ENCODE results near the gene CLDN4. TPM values are rescaled to one million over a fixed set of nuclear protein-coding genes. Genes with fewer than 3 reads are reported as not detected.
A peak's percentile ranks its signal among the peaks of the same experiment; 100 is the strongest.
"Not testable (repeated sequence)": the region's sequence is repeated elsewhere in the genome, so short reads cannot be mapped to it uniquely, and the experiment has no call there.

Gene CLDN4
- total RNA-seq, 2 donors from 2014 or later: 0.10 to 0.57 TPM

DNA sequence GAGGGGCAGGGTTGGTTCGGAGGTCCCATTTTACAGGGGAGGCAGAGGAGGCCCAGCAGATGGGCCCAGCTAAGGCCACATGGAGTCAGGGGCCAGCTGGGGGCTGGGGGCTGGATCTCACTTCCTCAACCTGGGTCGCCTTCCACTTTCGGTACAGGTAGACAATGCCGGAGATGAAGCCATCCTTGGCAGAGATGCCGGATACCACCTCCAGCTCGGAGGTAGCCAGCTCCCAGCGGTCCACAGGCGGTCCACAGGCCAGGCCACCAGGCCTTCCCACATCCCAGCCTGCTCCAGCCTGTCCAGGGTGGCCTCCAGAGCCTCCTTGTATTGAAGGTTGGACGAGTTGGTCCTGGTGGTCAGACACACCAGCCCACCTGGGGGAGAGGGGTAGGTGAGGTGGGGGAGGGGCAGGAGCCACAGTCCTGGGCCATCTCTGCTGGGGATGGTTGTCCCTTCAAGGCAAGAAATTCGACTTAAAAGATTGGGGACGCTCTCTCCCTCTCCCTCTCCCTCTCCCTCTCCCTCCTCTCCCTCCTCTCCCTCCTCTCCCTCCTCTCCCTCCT, 3.9 kb downstream of the CLDN4 start:
- Mint-ChIP-seq H3K36me3 (no peaks in the 10 kb centered on the region), H3K27ac (no peak overlapping the region), H3K9me3 (no peaks in the 10 kb centered on the region)
- DNase-seq (ENCODE audit: low spot score in 2 of 2) (no peak), ATAC-seq (no peak)

DNA sequence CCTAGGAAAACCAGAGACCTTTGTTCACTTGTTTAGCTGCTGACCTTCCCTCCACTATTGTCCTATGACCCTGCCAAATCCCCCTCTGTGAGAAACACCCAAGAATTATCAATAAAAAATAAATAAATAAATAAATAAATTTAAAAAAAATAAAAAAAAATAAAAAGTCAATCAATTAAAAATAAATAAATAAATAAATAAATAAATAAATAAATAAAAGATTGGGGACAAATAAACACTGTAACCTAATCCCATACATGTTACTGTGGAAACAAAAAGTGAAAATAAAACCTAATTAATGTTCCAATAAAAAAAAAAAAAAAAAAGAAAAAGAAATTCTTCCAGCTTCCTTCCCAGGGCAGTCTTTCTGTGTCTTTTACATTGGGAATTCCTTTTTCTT, 6.4 kb downstream of the CLDN4 start:
- not testable (repeated sequence) for H3K9me3 Mint-ChIP-seq, ATAC-seq, H3K27ac Mint-ChIP-seq

DNA sequence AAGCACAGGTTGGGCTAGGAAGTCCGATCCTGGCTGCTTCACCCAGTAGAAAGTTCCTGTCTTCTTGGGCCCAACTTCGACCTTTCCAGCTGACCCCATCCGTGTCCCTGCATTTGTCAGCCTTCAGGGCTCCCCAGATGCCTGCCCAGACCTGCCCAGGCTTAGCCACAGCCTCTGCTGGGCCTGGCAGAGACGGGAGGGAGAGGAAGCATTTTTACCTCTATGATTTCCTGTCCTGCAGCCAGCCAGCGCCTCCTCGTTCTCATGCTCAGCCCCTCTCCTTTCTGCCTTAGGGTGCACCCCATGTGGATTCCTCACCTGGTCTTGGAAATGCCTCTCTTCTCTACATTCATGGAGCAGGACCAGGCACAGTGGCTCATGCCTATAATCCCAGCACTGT, 7.8 kb downstream of the CLDN4 start:
- Mint-ChIP-seq H3K9me3 (no peaks in the 10 kb centered on the region), H3K36me3 (no peaks in the 10 kb centered on the region), H3K27ac (peak overlapping the region in 1 of 2 donors; percentile 41)
- DNase-seq (ENCODE audit: low spot score in 2 of 2) (no peak), ATAC-seq (no peak)

More for the DNA sequence above, 6.4 kb downstream of the CLDN4 start:
- not testable (repeated sequence) for H3K36me3 Mint-ChIP-seq; DNase-seq (ENCODE audit: low spot score in 2 of 2)

DNA sequence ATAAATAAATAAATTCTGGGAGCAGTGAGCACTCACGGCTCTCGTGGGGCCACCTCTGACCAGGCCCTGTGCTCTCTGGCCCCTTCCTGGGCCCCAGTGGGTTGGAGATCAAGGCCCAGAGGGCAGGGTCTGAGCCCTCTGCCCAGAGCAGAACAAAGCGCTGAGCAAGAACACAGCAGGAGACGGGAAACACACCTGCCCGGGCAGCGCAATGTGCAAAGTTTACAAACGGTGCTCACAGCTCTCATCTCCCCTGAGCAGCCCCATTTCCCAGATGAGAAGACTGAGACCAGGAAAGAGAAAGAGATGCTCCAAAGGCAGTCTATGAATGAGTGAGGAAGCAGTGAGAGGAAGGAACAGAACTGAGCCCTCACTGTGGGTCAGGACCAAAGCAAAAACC, 8.5 kb downstream of the CLDN4 start:
- DNase-seq (ENCODE audit: low spot score in 2 of 2) (no peak), ATAC-seq (no peak)
- Mint-ChIP-seq H3K9me3 (no peaks in the 10 kb centered on the region), H3K27ac (peak overlapping the region in 1 of 2 donors; percentile 74), H3K36me3 (no peaks in the 10 kb centered on the region)

DNA sequence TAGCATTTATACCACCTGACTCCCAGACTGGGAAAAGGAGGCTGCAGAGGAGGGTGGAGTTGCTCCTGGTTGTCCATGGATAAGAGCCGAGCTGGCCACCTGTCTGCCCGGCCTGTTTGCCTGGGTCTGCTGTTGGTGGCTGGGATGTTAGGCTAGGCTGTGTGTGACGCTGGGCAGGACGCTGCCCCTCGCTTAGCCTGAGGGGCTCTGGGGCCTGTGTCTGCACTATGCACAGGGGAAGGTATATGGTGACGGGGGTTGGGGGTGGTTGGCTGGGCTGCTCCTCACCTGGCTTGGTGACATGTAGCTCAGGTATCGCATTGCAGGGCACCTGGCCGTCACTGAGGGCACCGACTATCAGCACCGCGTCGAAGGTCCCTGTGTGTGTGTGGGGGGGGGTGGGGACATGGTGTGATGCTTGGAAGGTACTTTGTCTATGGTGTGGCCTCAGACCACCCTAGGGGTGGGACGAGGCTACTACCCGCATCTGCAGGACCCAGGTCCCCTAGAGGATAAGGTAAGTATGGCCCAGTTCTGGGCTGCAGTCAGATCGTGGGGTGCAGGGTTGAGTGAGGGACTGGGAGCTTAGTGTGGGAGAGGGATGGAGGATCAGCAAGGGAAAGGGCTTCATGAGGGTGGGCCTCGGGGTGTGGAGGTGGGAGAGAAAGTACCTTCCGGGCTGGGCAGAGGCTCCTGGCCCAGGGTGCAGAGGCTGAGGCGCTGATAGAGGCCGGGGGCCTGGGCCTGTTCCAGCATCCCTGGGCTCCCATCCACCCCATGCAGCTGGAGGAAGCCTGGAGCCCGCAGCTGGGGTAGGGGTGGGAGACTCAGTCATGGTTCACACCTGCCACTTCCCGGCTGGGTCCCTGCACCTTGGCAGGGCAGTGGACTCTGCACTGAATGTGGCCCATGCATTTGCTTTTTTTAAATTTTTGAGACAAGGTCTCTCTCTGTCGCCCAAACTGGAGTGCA, 9.2 kb downstream of the CLDN4 start:
- Mint-ChIP-seq H3K9me3 (no peaks in the 10 kb centered on the region), H3K36me3 (no peaks in the 10 kb centered on the region), H3K27ac (no peak overlapping the region)
- DNase-seq (ENCODE audit: low spot score in 2 of 2) (no peak), ATAC-seq (no peak)

DNA sequence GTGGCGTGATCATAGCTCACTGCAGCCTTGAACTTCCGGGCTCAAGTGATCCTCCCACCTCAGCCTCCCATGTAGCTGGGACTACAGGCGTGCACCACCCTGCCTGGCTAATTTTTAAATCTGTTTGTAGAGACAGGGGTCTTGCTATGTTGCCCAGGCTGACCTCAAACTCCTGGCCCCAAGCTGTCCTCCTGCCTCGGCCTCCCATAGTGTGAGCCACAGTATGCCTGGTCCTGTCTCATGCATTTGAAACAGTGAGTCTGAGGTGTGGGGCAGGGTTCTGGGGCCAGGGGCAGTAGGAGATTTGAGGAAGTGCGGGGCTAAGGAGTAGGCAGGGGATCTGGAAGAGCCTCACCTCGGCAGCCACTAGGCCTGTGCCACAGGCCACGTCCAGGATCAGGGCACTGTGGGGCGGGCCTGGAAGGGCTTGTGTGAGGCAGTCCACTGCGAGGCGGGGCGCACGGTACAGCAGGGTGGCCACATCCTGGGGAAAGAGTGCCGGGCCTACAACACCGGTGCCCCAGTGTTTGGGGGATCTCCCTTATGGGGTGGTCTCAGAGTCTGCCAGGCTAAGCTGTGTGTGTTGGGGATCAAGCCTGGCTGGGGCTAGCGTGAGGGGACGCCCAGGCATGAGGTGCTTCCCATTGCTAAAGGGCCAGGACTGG, 10.1 kb downstream of the CLDN4 start:
- H3K27ac Mint-ChIP-seq: no peak overlapping the region
- no peaks in the 10 kb centered on the region for H3K36me3 Mint-ChIP-seq
- ATAC-seq: no peak
- no peak for DNase-seq (ENCODE audit: low spot score in 2 of 2)
- no peaks in the 10 kb centered on the region for H3K9me3 Mint-ChIP-seq

DNA sequence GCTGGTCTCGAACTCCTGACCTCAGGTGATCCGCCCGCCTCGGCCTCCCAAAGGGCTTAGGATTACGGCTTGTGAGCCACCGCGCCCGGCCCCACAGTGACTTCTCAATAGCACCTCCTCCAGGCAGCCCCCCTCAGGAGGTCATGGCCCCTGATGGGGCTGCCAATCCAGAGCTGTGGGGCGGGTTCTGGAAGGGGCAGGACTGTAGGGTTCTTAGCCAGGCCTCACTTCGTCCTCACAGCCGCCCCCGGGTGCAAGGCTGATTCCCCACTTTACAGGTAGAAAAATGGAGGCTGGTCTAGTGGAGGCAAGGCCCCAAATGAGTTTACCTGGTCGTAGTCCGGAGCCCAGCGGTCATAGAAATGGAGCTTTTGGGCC, 10.9 kb downstream of the CLDN4 start:
- ATAC-seq (no peak), DNase-seq (ENCODE audit: low spot score in 2 of 2) (no peak)
- Mint-ChIP-seq H3K27ac (no peak overlapping the region), H3K9me3 (no peaks in the 10 kb centered on the region), H3K36me3 (no peaks in the 10 kb centered on the region)

DNA sequence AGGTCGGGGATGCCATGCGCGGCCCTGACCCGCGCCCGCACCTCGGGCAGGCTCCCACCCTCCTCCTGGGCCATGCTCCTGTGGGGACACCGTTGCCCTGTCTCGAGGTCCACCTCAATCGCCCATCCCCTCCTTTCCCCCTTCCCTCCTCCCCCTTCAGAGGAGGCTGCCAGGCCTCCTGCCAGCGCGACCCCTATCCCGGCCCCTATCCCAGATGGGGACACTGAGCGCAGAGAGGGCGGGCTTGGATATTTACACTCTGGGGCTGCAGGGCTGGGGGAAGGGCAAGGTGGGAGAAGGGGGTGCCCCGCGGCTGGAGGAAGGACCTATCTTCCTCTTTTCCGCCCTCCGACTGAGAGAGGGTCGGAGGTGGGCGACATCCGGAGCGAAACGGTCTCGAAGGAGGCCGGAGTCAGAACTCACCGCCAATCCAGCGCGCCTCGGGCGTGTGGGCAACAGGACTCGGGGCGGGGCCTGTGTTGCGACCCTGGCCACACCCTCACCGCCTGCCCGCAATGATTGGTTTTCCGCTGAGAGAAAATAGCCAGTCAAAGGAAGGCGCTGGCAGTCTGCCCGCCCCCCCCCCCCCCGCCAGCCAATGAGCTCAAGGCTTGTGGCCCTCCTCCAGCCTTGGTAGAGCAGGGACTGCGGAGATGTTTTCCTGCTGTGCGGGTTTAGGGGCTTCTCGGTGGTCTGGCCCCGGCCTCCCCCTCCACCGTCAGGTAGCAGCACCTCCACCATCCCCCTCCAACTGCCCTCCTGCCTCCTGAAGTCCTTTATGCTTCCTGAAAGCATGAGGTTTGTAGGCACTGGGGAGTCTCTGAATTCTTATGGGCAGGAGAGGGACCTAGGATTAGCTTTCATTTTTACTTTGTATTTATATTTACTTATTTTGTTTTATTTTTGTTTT, 11.5 kb downstream of the CLDN4 start, which contains the start of gene METTL27:
TSS of gene METTL27 (minus strand) at position 450 of the 910 bp plus-strand sequence. CDS start at position 74, 376 bp downstream.
- DNase-seq (ENCODE audit: low spot score in 2 of 2): peak; percentile 89
- peak; percentile 98 to 99 for ATAC-seq
- no peaks in the 10 kb centered on the region for H3K9me3 Mint-ChIP-seq
- no peaks in the 10 kb centered on the region for H3K36me3 Mint-ChIP-seq
- peak within 1 kb of the TSS in 1 of 2 donors; percentile 22 for H3K27ac Mint-ChIP-seq

DNA sequence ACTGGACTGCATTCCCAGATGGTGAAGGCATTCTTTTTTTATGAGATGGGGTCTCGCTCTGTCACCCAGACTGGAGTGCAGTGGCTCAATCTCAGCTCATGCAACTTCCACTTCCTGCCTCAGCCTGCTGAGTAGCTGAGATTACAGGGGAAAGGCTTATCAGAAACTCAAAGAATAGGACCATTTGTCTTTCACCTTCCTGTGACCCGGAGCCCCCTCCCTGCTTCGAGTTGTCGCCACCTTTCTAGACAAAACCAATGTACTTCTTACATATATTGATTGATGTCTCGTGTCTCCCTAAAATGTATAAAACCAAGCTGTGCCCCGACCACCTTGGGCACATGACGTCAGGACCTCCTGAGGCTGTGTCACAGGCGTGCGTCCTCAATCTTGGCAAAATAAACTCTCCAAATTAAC, 13.3 kb downstream of the CLDN4 start:
- ATAC-seq: no peak

DNA sequence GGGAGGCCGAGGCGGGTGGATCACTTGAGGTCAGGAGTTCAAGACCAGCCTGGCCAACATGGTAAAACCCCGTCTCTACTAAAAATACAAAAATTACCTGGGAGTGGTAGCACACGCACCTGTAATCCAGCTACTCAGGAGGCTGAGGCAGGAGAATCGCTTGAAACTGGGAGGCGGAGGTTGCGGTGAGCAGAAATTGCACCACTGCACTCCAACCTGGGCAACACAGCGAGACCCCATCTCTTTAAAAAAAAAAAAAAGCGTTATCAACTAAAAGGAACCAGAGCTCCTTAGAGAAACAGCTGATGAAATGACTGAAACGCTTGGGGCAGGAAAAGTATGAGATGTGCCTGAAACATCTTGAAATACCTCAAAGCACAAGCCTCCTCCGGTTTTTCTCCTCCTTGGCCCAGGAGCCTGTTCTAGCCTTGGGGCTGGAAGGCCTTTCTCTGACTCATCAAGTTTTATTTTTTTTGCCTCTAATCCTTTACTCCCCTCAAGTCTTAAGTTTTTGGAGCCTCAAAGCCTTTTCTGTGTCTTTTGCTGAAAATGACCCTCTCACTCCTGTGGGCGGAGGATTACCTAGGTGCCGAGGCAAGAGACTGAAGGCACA, 14.2 kb downstream of the CLDN4 start:
- ATAC-seq: no peak
- Mint-ChIP-seq H3K27ac (no peak overlapping the region), H3K36me3 (no peaks in the 10 kb centered on the region), H3K9me3 (no peaks in the 10 kb centered on the region)
- no peak for DNase-seq (ENCODE audit: low spot score in 2 of 2)

More for the DNA sequence above, 13.3 kb downstream of the CLDN4 start:
- Mint-ChIP-seq H3K36me3 (no peaks in the 10 kb centered on the region), H3K9me3 (no peaks in the 10 kb centered on the region), H3K27ac (no peak overlapping the region)
- no peak for DNase-seq (ENCODE audit: low spot score in 2 of 2)

DNA sequence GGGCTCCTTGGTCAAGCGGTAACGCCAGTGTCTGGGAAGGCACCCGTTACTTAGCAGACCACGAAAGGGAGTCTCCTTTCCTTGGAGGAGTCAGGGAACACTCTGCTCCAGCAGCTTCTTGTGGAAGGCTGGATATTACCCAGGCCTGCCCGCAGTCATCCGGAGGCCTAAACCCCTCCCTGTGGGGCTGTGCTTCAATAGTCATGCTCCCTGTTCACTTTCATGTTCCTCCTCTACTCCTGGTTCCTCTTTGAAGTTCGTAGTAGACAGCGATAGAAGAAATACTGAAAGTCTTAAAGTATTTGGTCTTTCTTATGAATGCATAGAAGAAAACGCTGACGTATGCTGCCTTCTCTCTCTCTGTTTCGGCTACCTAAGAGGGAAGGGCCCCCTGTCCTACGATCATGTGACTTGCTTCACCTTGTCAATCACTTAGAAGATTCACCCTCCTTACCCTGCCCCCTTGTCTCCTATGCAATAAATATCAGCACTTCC, 15.0 kb downstream of the CLDN4 start:
- H3K36me3 Mint-ChIP-seq; H3K27ac Mint-ChIP-seq; DNase-seq (ENCODE audit: low spot score in 2 of 2); H3K9me3 Mint-ChIP-seq; ATAC-seq: not testable (repeated sequence)

DNA sequence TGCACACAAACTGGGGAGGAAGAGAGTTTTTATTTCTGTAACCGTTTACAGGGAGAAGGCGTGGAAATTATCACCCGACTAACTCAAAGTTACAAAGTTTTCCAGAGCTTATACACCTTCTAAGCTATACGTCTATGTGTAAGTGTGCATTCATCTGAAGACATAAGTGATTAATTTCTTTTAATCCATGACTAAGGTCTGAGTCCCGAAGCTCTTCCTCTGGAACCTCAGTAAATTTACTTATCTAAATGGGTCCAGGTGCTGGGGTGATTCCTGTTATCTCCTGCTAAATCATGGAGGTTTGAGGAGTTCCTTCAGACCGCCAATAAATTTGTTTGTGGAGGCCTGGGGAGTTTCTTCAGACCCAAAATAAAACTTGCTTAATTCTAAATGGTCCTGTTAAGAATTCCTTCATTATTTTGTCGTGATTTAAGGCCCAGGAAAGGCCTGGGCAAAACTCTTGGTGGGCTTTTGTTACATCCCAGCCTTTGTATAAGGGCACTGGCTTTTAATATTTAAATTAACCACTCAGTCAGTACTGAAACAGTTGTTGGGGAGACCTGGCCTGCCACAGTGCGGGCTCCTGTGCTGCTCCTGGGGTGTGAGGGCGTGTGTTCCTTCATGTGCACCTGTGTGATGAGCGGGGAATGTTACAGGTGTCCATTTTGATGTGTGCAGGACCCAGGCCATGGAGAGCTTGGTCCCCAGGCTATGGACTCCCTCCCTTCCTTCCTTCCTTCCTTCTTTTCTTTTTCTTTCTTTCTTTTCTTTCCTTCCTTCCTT, 17.3 kb downstream of the CLDN4 start:
- H3K9me3 Mint-ChIP-seq: no peaks in the 10 kb centered on the region
- ATAC-seq (no peak), DNase-seq (ENCODE audit: low spot score in 2 of 2) (no peak)
- no peaks in the 10 kb centered on the region for H3K36me3 Mint-ChIP-seq
- H3K27ac Mint-ChIP-seq: no peak overlapping the region

DNA sequence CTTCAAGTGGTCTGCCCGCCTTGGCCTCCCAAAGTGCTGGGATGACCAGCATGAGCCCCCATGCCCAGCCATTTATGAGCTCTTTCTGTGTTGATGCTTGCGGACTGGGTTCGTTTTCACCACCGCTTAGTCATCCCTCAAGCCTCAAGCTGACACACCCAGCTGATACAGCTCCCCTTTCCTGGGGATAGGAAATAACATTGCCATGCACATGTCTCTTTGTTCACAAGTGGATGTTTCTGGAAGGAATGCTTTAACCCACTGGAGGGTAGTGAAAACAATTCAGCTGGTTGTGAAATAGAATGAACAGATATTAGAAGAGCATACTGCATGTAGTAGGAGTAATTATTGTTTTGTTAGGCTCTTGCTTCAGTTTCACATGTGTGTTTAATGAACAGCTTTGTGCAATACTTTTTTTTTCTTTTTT, 20.0 kb downstream of the CLDN4 start:
- Mint-ChIP-seq H3K27ac (peak overlapping the region; percentile 53 to 55), H3K36me3 (no peaks in the 10 kb centered on the region), H3K9me3 (no peaks in the 10 kb centered on the region)
- no peak for DNase-seq (ENCODE audit: low spot score in 2 of 2)
- no peak for ATAC-seq

DNA sequence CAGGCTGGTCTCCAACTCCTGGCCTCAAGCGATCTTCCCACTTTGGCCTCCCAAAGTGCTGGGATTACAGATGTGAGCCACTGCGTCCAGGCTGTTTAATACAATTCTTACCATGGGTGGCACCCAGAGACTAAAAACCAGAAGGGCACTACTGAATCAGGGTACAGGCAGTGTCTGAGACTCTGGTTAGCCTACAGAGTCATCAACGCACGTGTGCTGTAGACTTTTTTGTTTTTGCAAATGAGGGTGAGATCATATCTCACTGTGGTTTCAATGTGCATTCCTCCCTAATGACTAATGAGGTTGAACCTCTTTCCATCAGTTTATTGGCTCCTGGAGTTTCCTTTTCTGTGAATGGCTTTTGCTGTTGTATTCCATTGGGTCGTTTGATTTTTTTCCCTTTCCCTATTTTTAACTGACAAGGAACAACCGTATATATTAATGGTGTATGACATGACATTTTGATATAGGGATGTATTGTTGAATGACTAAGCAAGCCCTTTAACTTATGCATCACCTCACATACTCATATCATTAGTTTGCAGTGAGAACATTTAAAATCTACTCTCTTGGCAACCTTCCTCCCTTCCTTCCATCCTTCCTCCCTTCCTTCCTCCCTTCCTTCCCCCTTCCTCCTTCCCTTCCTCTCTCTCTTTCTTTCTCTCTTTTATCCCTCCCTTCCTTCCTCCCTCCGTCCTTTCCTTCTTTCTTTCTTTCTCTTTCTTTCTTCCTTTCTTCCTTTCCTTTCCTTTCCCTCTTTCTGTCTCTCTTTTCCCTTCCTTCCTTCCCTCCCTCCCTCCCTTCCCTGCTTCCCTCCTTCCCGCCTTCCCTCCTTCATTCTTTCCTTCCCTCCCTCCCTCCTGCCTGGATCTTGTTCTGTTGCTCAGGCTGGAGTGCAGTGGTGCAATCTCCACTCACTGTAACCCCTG, 20.9 kb downstream of the CLDN4 start:
- Mint-ChIP-seq H3K27ac (peak overlapping the region; percentile 53 to 82), H3K9me3 (no peaks in the 10 kb centered on the region), H3K36me3 (no peaks in the 10 kb centered on the region)
- ATAC-seq: peak; percentile 94 to 97
- DNase-seq (ENCODE audit: low spot score in 2 of 2): peak in 1 of 2 donors; percentile 52

Data from activated naive CD4-positive, alpha-beta T cell treated with anti-CD3 and anti-CD28 coated beads, Interleukin-2, amount 50 U/mL, for 72 hours (primary cell).